ENCODE data around the gene TEPSIN.

DNA sequence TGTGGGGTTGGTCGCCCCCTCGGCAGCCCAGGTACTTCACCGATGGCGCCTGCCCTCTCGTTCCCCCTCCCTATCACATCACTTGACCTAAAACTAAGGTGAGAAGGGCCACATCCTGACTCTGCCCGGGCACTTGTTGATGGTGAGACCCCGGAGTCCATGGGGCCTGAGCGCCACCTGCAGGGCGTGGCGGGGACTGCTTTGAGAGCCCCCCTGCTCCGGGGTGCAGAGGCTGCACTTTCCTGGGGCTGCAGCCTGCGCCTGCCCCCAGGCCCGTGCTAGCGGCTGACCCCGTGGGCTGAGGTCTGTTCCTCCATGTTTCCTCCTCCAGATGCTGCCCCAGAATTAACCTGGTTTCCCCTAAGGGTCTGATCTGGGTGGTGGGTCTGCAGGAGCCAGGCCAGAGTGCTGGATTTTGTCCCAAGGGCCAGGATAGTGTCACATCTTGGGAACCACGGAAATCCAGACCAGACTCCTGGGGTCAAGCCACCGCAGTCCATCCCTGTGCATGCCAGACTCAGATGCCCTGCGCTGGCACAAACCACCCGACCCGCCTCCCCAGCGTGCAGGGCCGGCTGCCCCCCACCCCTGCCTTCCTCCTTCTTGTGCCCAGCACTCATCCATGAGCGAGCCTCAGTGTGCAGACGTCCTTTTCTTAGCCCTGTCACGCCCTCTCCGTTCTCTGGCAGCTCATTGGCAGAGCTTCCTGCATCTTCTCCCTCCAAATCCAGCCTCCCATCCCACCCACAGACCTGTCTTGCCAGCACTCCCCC is 3.0 kb upstream of the TEPSIN start:
- TF ChIP-seq, protein P1, sequence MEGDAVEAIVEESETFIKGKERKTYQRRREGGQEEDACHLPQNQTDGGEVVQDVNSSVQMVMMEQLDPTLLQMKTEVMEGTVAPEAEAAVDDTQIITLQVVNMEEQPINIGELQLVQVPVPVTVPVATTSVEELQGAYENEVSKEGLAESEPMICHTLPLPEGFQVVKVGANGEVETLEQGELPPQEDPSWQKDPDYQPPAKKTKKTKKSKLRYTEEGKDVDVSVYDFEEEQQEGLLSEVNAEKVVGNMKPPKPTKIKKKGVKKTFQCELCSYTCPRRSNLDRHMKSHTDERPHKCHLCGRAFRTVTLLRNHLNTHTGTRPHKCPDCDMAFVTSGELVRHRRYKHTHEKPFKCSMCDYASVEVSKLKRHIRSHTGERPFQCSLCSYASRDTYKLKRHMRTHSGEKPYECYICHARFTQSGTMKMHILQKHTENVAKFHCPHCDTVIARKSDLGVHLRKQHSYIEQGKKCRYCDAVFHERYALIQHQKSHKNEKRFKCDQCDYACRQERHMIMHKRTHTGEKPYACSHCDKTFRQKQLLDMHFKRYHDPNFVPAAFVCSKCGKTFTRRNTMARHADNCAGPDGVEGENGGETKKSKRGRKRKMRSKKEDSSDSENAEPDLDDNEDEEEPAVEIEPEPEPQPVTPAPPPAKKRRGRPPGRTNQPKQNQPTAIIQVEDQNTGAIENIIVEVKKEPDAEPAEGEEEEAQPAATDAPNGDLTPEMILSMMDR (IDR thresholded peaks at IDR 0.05) = peak; percentile 45 to 75 (median 64)
- TF ChIP-seq POLR2A (IDR thresholded peaks at IDR 0.05) = no peak

Measured in Peyer's patch (tissue), 4 donors.